Osteoblast (primary cell): ENCODE measurements around the gene TEX48. TPM values are rescaled to one million over a fixed set of nuclear protein-coding genes. Genes with fewer than 3 reads are reported as not detected.

Source experiments
- DNase-seq: peaks from one replicate; pipeline ENCODE4 v3.0.0; 2011; ENCODE audit warnings: low spot score, mixed read lengths; ENCODE audit not compliant: insufficient read length; ENCODE audit errors: missing footprints
- H2AFZ ChIP-seq: 2 replicates; pipeline ENCODE4 v1.6.0; 2011; ENCODE audit warnings: mild to moderate bottlenecking, low read length
- H3K27ac ChIP-seq: 2 replicates; pipeline ENCODE4 v1.5.1; 2011; ENCODE audit warnings: mild to moderate bottlenecking, low read depth, low read length, moderate library complexity
- H3K27me3 ChIP-seq: 2 replicates; pipeline ENCODE4 v1.6.0; 2012; ENCODE audit warnings: mild to moderate bottlenecking, control low read depth, inconsistent platforms, low read length, moderate library complexity; ENCODE audit not compliant: insufficient read depth
- H3K36me3 ChIP-seq: 2 replicates; pipeline ENCODE4 v1.5.1; 2011; ENCODE audit warnings: mild to moderate bottlenecking, low read length, control low read depth, moderate library complexity; ENCODE audit not compliant: insufficient read depth
- H3K4me1 ChIP-seq: 2 replicates; pipeline ENCODE4 v1.5.1; 2011; ENCODE audit warnings: mild to moderate bottlenecking, low read length, control low read depth, moderate library complexity; ENCODE audit not compliant: insufficient read depth
- H3K4me2 ChIP-seq: 2 replicates; pipeline ENCODE4 v1.6.0; 2011; ENCODE audit warnings: mild to moderate bottlenecking, low read length; ENCODE audit not compliant: insufficient read depth
- H3K4me3 ChIP-seq: fragments of 200-600 bp; sonication (generic); 3 replicates; pipeline ENCODE4 v1.5.1; 2012; ENCODE audit warnings: mild to moderate bottlenecking, low read length, inconsistent platforms; ENCODE audit not compliant: insufficient read depth
- H3K79me2 ChIP-seq: 2 replicates; pipeline ENCODE4 v1.6.0; 2012; ENCODE audit warnings: mild to moderate bottlenecking, low read length, control low read depth, inconsistent platforms; ENCODE audit not compliant: insufficient read depth
- H3K9me3 ChIP-seq: 2 replicates; pipeline ENCODE4 v1.5.1; 2011; ENCODE audit warnings: low read depth, low read length, control low read depth
- H4K20me1 ChIP-seq: 2 replicates; pipeline ENCODE4 v1.6.0; 2012; ENCODE audit warnings: mild to moderate bottlenecking, low read length, control low read depth; ENCODE audit not compliant: insufficient read depth
- total RNA-seq: library from RNA; depleted of rRNA; stranded (reverse); fragments of >200 nt; gene quantifications from 2 replicates; pipeline ENCODE4 v1.2.3, GENCODE V29; 2012
- TF ChIP-seq, protein P1 (sequence below): IDR thresholded peaks from 2 replicates; pipeline ENCODE4 v1.5.1; 2011; ENCODE audit warnings: mild to moderate bottlenecking, low read depth, low read length, moderate library complexity; ENCODE audit errors: extremely low read depth

The TEX48 gene
- total RNA-seq, 1 donor, result not detected

- Histone ChIP-seq H3K9me3 (no peaks in the 10 kb centered on the region), H3K79me2 (no peaks in the 10 kb centered on the region), H3K4me1 (peaks cover 31% of the 10 kb centered on the region), H2AFZ (no peak overlapping the region), H3K36me3 (no peaks in the 10 kb centered on the region), H3K27me3 (no peaks in the 10 kb centered on the region), H4K20me1 (no peaks in the 10 kb centered on the region), H3K27ac (peak overlapping the region; percentile 74), H3K4me3 (no peak overlapping the region), H3K4me2 (peak overlapping the region; percentile 74)
- TF ChIP-seq, protein P1, sequence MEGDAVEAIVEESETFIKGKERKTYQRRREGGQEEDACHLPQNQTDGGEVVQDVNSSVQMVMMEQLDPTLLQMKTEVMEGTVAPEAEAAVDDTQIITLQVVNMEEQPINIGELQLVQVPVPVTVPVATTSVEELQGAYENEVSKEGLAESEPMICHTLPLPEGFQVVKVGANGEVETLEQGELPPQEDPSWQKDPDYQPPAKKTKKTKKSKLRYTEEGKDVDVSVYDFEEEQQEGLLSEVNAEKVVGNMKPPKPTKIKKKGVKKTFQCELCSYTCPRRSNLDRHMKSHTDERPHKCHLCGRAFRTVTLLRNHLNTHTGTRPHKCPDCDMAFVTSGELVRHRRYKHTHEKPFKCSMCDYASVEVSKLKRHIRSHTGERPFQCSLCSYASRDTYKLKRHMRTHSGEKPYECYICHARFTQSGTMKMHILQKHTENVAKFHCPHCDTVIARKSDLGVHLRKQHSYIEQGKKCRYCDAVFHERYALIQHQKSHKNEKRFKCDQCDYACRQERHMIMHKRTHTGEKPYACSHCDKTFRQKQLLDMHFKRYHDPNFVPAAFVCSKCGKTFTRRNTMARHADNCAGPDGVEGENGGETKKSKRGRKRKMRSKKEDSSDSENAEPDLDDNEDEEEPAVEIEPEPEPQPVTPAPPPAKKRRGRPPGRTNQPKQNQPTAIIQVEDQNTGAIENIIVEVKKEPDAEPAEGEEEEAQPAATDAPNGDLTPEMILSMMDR, result no peak
- no peak for DNase-seq
These were observed 8.3 kb upstream of the TEX48 start for GRCh38 chr9:114690308-114690707.

- no peaks in the 10 kb centered on the region for H3K9me3 ChIP-seq
- no peak overlapping the region for H2AFZ ChIP-seq
- peaks cover 30% of the 10 kb centered on the region for H3K4me1 ChIP-seq
- TF ChIP-seq, protein P1, result no peak
- H3K27me3 ChIP-seq, result no peaks in the 10 kb centered on the region
- no peaks in the 10 kb centered on the region for H3K79me2 ChIP-seq
- no peak overlapping the region for H3K4me2 ChIP-seq
- no peaks in the 10 kb centered on the region for H4K20me1 ChIP-seq
- no peak overlapping the region for H3K4me3 ChIP-seq
- DNase-seq, result no peak
- no peak overlapping the region for H3K27ac ChIP-seq
- H3K36me3 ChIP-seq, result no peaks in the 10 kb centered on the region
These were observed 7.8 kb upstream of the TEX48 start for GRCh38 chr9:114689813-114690212.

GRCh38 chr9:114688909-114689610, 7.1 kb upstream of the TEX48 start:
- peaks cover 22% of the 10 kb centered on the region for H3K4me1 ChIP-seq
- H3K4me2 ChIP-seq, result no peak overlapping the region
- no peak overlapping the region for H2AFZ ChIP-seq
- TF ChIP-seq, protein P1, result no peak
- H4K20me1 ChIP-seq, result no peaks in the 10 kb centered on the region
- no peaks in the 10 kb centered on the region for H3K79me2 ChIP-seq
- no peak overlapping the region for H3K4me3 ChIP-seq
- H3K36me3 ChIP-seq, result no peaks in the 10 kb centered on the region
- H3K27me3 ChIP-seq, result no peaks in the 10 kb centered on the region
- no peak for DNase-seq
- H3K9me3 ChIP-seq, result no peaks in the 10 kb centered on the region
- no peak overlapping the region for H3K27ac ChIP-seq

- no peak overlapping the region for H3K4me2 ChIP-seq
- DNase-seq, result no peak
- no peaks in the 10 kb centered on the region for H3K27me3 ChIP-seq
- H3K79me2 ChIP-seq, result no peaks in the 10 kb centered on the region
- TF ChIP-seq, protein P1, result no peak
- no peaks in the 10 kb centered on the region for H4K20me1 ChIP-seq
- no peaks in the 10 kb centered on the region for H3K36me3 ChIP-seq
- no peaks in the 10 kb centered on the region for H3K9me3 ChIP-seq
- no peak overlapping the region for H2AFZ ChIP-seq
- H3K27ac ChIP-seq, result no peak overlapping the region
- peaks cover 20% of the 10 kb centered on the region for H3K4me1 ChIP-seq
- H3K4me3 ChIP-seq, result no peak overlapping the region
These were observed 6.4 kb upstream of the TEX48 start for GRCh38 chr9:114688379-114688778.
